HEK293 (cell line): ENCODE data around the gene NAXE.

Experiments used
- CTCF ChIA-PET: fragments of 350-600 bp; formaldehyde crosslinking; extraction: SDS; loops from one replicate; lab custom pipeline; 2021; ENCODE audit warnings: antibody characterized with exemption; lab: Yijun Ruan, JAX
- POLR2A ChIA-PET: fragments of 300-600 bp; formaldehyde crosslinking; extraction: SDS; loops from one replicate; lab custom pipeline; 2020; ENCODE audit warnings: antibody characterized with exemption, inconsistent platforms; lab: Yijun Ruan, JAX
- H3K27ac ChIP-seq: fragments of 200-500 bp; sonication (Bioruptor generic); 2 replicates; pipeline ENCODE4 v1.5.1; 2014; ENCODE audit warnings: low read depth, low read length, control low read depth, inconsistent platforms; ENCODE audit errors: extremely low read depth
- H3K36me3 ChIP-seq, 2 experiments: fragments of 200-500 bp in 1 of 2; sonication (Bioruptor generic) in 1 of 2; 1 replicate in 1 of 2; 2 replicates in 1 of 2; pipeline ENCODE4 v1.5.1; 2014 to 2017; ENCODE audit warnings: inconsistent platforms in 2 of 2, low read length in 2 of 2; ENCODE audit not compliant: control insufficient read depth in 2 of 2, insufficient read depth in 1 of 2
- H3K4me1 ChIP-seq: fragments of 200-500 bp; sonication (Bioruptor generic); 2 replicates; pipeline ENCODE4 v1.5.1; 2014; ENCODE audit warnings: mild to moderate bottlenecking, low read length, inconsistent platforms; ENCODE audit not compliant: control insufficient read depth, insufficient read depth
- H3K4me3 ChIP-seq: 2 replicates; pipeline ENCODE4 v1.5.1; 2011; ENCODE audit warnings: low read depth, mild to moderate bottlenecking, control low read depth, low read length, moderate library complexity
- H3K9me3 ChIP-seq: fragments of 200-500 bp; sonication (Bioruptor generic); 2 replicates; pipeline ENCODE4 v1.5.1; 2014; ENCODE audit warnings: low read depth, low read length, inconsistent platforms; ENCODE audit not compliant: control insufficient read depth, insufficient read depth
- GFI1B ChIP-seq: fragments of 450-650 bp; formaldehyde crosslinking; IDR thresholded peaks from 2 replicates; pipeline ENCODE4 v1.5.1; 2016; ENCODE audit warnings: missing biosample characterization, missing genetic modification characterization
- HOXA7 ChIP-seq: sonication (generic); formaldehyde crosslinking; IDR thresholded peaks from 2 replicates; pipeline ENCODE4 v1.8.1; 2022; ENCODE audit warnings: missing genetic modification reagents, borderline replicate concordance
- ZBTB17 ChIP-seq: fragments of 450-650 bp; formaldehyde crosslinking; IDR thresholded peaks from 2 replicates; pipeline ENCODE4 v1.5.1; 2016; ENCODE audit warnings: missing biosample characterization, missing genetic modification characterization
- ZNF114 ChIP-seq: fragments of 450-650 bp; formaldehyde crosslinking; IDR thresholded peaks from 2 replicates; pipeline ENCODE4 v1.5.0; 2017; ENCODE audit warnings: missing biosample characterization, missing genetic modification characterization
- ZNF133 ChIP-seq: fragments of 450-650 bp; formaldehyde crosslinking; IDR thresholded peaks from 2 replicates; pipeline ENCODE4 v1.5.1; 2016; ENCODE audit warnings: missing biosample characterization, missing genetic modification characterization
- ZNF146 ChIP-seq: fragments of 450-650 bp; formaldehyde crosslinking; IDR thresholded peaks from 2 replicates; pipeline ENCODE4 v1.5.1; 2016; ENCODE audit warnings: missing biosample characterization, missing genetic modification characterization
- ZNF155 ChIP-seq: fragments of 450-650 bp; formaldehyde crosslinking; IDR thresholded peaks from 2 replicates; pipeline ENCODE4 v1.5.1; 2016; ENCODE audit warnings: missing biosample characterization, missing genetic modification characterization
- ZNF292 ChIP-seq: fragments of 450-650 bp; formaldehyde crosslinking; IDR thresholded peaks from 2 replicates; pipeline ENCODE4 v1.5.1; 2016; ENCODE audit warnings: low read depth, missing biosample characterization, missing genetic modification characterization, borderline replicate concordance
- ZNF473 ChIP-seq: fragments of 450-650 bp; formaldehyde crosslinking; IDR thresholded peaks from 2 replicates; pipeline ENCODE4 v1.5.1; 2017; ENCODE audit warnings: missing biosample characterization, missing genetic modification characterization
- ZNF501 ChIP-seq: fragments of 450-650 bp; formaldehyde crosslinking; IDR thresholded peaks from 2 replicates; pipeline ENCODE4 v1.5.1; 2016; ENCODE audit warnings: missing biosample characterization, missing genetic modification characterization
- ZNF555 ChIP-seq: fragments of 450-650 bp; formaldehyde crosslinking; conservative IDR thresholded peaks from 2 replicates; pipeline ENCODE4 v1.5.1; 2017; ENCODE audit warnings: missing biosample characterization, mild to moderate bottlenecking, missing genetic modification characterization, inconsistent platforms
- ZNF560 ChIP-seq: fragments of 450-650 bp; formaldehyde crosslinking; IDR thresholded peaks from 2 replicates; pipeline ENCODE4 v1.5.1; 2017; ENCODE audit warnings: missing biosample characterization, missing genetic modification characterization, borderline replicate concordance
- ZNF664 ChIP-seq: fragments of 450-650 bp; formaldehyde crosslinking; IDR thresholded peaks from 2 replicates; pipeline ENCODE4 v1.5.1; 2016; ENCODE audit warnings: missing biosample characterization, missing genetic modification characterization
- ZNF747 ChIP-seq: fragments of 450-650 bp; formaldehyde crosslinking; IDR thresholded peaks from 2 replicates; pipeline ENCODE4 v1.5.1; 2016; ENCODE audit warnings: missing biosample characterization, missing genetic modification characterization
- ZNF768 ChIP-seq: fragments of 450-650 bp; formaldehyde crosslinking; IDR thresholded peaks from 2 replicates; pipeline ENCODE4 v1.5.1; 2018; ENCODE audit warnings: missing biosample characterization, mild to moderate bottlenecking, missing genetic modification characterization
- ZNF792 ChIP-seq: fragments of 450-650 bp; formaldehyde crosslinking; IDR thresholded peaks from 2 replicates; pipeline ENCODE4 v1.5.1; 2016; ENCODE audit warnings: missing biosample characterization, missing genetic modification characterization
- TF ChIP-seq, protein P1 (sequence below): fragments of 450-650 bp; IDR thresholded peaks from 2 replicates; pipeline ENCODE4 v1.5.1; 2018; ENCODE audit warnings: missing biosample characterization, missing genetic modification characterization
- TF ChIP-seq, protein P2 (sequence below): fragments of 450-650 bp; formaldehyde crosslinking; optimal IDR thresholded peaks from 2 replicates; pipeline ENCODE3; 2016; ENCODE audit warnings: missing biosample characterization, mild to moderate bottlenecking, missing genetic modification characterization
- TF ChIP-seq, protein P3 (sequence below): IDR thresholded peaks from 2 replicates; pipeline ENCODE4 v1.6.1; 2011; ENCODE audit warnings: mild to moderate bottlenecking, low read depth, low read length, borderline replicate concordance
- TF ChIP-seq, protein P4 (sequence below): fragments of 450-650 bp; formaldehyde crosslinking; IDR thresholded peaks from 2 replicates; pipeline ENCODE4 v1.5.1; 2016; ENCODE audit warnings: missing biosample characterization, missing genetic modification characterization
- TF ChIP-seq, protein P5 (sequence below): fragments of 450-650 bp; formaldehyde crosslinking; IDR thresholded peaks from 2 replicates; pipeline ENCODE4 v1.5.1; 2016; ENCODE audit warnings: missing biosample characterization, missing genetic modification characterization
- TF ChIP-seq, protein P6 (sequence below): fragments of 450-650 bp; formaldehyde crosslinking; IDR thresholded peaks from 2 replicates; pipeline ENCODE4 v1.5.1; 2017; ENCODE audit warnings: missing biosample characterization, missing genetic modification characterization

NAXE gene

GRCh38 chr1:156547434-156547833 lies 44.1 kb upstream of the NAXE start:
- H3K36me3 ChIP-seq, result peaks cover 15 to 95% of the 10 kb centered on the region in 2 experiments
- CTCF ChIA-PET, result interaction anchor here (1.2 kb wide), 1 partner anchor 34 kb away, joined by 3 read pairs; no protein-coding TSS in a partner anchor
- POLR2A ChIA-PET, result no interaction called here
- no peaks in the 10 kb centered on the region for H3K4me1 ChIP-seq
- no peaks in the 10 kb centered on the region for H3K9me3 ChIP-seq
- no peak overlapping the region for H3K27ac ChIP-seq
- TF ChIP-seq ZNF747 (no peak), ZNF560 (no peak), GFI1B (tag by site-specific recombination) (no peak), ZNF664 (tag by site-specific recombination) (peak; percentile 43; the same call in 1 of the 2 replicates), ZNF114 (tag by site-specific recombination) (no peak), ZBTB17 (no peak)
- TF ChIP-seq, all 188 proteins: peak for 1
- no peak overlapping the region for H3K4me3 ChIP-seq

DNA sequence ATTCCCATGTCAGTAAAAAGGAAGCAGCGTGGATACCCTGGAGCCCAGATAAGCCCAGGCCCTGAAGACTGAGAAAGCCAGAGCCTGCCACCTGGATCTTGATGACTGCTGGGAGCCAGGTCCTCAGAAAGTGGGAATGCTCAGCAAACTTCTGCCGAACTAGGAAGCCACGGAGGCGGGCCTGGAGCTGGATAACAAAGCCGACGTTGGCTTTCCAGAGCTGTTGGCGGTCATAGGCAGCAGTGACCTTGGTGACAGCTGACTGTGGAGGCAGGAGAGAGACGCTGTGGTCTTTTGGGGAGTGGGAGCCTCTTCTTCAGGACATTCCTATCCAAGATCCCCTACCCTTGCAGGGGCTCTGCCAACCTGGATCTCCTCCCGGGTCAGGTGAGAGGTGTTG lies 43.6 kb upstream of the NAXE start:
- H3K9me3 ChIP-seq, result no peaks in the 10 kb centered on the region
- peaks cover 12 to 94% of the 10 kb centered on the region in 2 experiments for H3K36me3 ChIP-seq
- no peak overlapping the region for H3K4me3 ChIP-seq
- no peak overlapping the region for H3K27ac ChIP-seq
- ChIA-PET CTCF (interaction anchor here (1.2 kb wide), 1 partner anchor 34 kb away, joined by 3 read pairs; no protein-coding TSS in a partner anchor), POLR2A (no interaction called here)
- TF ChIP-seq ZNF555 (tag by site-specific recombination), result no peak
- no peak for TF ChIP-seq HOXA7 (CRISPR knock-in tag)
- H3K4me1 ChIP-seq, result no peaks in the 10 kb centered on the region

DNA sequence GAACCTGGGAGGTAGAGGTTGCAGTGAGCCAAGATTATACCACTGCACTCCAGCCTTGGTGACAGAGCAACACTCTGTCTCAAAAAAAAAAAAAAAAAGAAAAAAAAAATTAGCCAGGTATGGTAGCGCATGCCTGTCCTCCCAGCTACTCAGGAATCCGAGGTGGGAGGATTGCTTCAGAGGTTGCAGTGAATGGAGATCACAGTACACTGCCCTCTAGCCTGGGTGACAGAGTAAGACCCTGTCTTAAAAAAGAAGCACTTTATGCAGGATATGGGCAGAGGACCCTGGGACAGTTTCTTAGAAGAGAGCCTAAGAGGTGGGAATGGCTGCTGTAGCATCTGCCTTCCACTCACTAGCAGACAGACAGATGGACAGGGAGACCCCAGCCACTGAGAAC lies 42.2 kb upstream of the NAXE start:
- Histone ChIP-seq H3K4me1 (no peaks in the 10 kb centered on the region), H3K9me3 (no peaks in the 10 kb centered on the region), H3K4me3 (no peak overlapping the region), H3K27ac (no peak overlapping the region)
- CTCF ChIA-PET, result interaction anchor here (0.5 kb wide), 1 partner anchor 1787 kb away, joined by 3 read pairs; no protein-coding TSS in a partner anchor
- TF ChIP-seq ZNF792 (tag by site-specific recombination), result no peak
- no peak for TF ChIP-seq ZNF146 (tag by site-specific recombination)
- TF ChIP-seq, protein P1, sequence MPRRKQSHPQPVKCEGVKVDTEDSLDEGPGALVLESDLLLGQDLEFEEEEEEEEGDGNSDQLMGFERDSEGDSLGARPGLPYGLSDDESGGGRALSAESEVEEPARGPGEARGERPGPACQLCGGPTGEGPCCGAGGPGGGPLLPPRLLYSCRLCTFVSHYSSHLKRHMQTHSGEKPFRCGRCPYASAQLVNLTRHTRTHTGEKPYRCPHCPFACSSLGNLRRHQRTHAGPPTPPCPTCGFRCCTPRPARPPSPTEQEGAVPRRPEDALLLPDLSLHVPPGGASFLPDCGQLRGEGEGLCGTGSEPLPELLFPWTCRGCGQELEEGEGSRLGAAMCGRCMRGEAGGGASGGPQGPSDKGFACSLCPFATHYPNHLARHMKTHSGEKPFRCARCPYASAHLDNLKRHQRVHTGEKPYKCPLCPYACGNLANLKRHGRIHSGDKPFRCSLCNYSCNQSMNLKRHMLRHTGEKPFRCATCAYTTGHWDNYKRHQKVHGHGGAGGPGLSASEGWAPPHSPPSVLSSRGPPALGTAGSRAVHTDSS (tag by site-specific recombination), result no peak
- TF ChIP-seq, protein P2, sequence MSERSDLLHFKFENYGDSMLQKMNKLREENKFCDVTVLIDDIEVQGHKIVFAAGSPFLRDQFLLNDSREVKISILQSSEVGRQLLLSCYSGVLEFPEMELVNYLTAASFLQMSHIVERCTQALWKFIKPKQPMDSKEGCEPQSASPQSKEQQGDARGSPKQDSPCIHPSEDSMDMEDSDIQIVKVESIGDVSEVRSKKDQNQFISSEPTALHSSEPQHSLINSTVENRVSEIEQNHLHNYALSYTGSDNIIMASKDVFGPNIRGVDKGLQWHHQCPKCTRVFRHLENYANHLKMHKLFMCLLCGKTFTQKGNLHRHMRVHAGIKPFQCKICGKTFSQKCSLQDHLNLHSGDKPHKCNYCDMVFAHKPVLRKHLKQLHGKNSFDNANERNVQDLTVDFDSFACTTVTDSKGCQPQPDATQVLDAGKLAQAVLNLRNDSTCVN (tag by site-specific recombination), result no peak
- TF ChIP-seq ZNF133 (tag by site-specific recombination), result no peak
- TF ChIP-seq, protein P3, sequence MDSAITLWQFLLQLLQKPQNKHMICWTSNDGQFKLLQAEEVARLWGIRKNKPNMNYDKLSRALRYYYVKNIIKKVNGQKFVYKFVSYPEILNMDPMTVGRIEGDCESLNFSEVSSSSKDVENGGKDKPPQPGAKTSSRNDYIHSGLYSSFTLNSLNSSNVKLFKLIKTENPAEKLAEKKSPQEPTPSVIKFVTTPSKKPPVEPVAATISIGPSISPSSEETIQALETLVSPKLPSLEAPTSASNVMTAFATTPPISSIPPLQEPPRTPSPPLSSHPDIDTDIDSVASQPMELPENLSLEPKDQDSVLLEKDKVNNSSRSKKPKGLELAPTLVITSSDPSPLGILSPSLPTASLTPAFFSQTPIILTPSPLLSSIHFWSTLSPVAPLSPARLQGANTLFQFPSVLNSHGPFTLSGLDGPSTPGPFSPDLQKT, result no peak
- TF ChIP-seq, protein P4, sequence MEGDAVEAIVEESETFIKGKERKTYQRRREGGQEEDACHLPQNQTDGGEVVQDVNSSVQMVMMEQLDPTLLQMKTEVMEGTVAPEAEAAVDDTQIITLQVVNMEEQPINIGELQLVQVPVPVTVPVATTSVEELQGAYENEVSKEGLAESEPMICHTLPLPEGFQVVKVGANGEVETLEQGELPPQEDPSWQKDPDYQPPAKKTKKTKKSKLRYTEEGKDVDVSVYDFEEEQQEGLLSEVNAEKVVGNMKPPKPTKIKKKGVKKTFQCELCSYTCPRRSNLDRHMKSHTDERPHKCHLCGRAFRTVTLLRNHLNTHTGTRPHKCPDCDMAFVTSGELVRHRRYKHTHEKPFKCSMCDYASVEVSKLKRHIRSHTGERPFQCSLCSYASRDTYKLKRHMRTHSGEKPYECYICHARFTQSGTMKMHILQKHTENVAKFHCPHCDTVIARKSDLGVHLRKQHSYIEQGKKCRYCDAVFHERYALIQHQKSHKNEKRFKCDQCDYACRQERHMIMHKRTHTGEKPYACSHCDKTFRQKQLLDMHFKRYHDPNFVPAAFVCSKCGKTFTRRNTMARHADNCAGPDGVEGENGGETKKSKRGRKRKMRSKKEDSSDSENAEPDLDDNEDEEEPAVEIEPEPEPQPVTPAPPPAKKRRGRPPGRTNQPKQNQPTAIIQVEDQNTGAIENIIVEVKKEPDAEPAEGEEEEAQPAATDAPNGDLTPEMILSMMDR (tag by site-specific recombination), result no peak
- no peak for TF ChIP-seq ZNF473 (tag by site-specific recombination)
- TF ChIP-seq, protein P5, sequence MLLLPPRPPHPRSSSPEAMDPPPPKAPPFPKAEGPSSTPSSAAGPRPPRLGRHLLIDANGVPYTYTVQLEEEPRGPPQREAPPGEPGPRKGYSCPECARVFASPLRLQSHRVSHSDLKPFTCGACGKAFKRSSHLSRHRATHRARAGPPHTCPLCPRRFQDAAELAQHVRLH (tag by site-specific recombination), result no peak
- TF ChIP-seq ZNF501, result no peak
- TF ChIP-seq ZNF292 (tag by site-specific recombination), result no peak
- no peak for TF ChIP-seq ZNF768
- no peak for TF ChIP-seq ZNF155 (tag by site-specific recombination)
- TF ChIP-seq, protein P6, sequence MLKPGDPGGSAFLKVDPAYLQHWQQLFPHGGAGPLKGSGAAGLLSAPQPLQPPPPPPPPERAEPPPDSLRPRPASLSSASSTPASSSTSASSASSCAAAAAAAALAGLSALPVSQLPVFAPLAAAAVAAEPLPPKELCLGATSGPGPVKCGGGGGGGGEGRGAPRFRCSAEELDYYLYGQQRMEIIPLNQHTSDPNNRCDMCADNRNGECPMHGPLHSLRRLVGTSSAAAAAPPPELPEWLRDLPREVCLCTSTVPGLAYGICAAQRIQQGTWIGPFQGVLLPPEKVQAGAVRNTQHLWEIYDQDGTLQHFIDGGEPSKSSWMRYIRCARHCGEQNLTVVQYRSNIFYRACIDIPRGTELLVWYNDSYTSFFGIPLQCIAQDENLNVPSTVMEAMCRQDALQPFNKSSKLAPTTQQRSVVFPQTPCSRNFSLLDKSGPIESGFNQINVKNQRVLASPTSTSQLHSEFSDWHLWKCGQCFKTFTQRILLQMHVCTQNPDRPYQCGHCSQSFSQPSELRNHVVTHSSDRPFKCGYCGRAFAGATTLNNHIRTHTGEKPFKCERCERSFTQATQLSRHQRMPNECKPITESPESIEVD, result no peak
- TF ChIP-seq, all 188 proteins: peak for 0
- peaks cover 19 to 92% of the 10 kb centered on the region in 2 experiments for H3K36me3 ChIP-seq
- POLR2A ChIA-PET, result no interaction called here
